ENCODE data around the gene ZNF646.

- no peak for TF ChIP-seq POLR2A (IDR thresholded peaks at IDR 0.05)
- no peak for TF ChIP-seq CTCF (IDR thresholded peaks at IDR 0.05)
- TF ChIP-seq POLR2AphosphoS5 (IDR thresholded peaks at IDR 0.05; ENCODE audit: insufficient read depth in 1 of 2, low read depth in 1 of 2): no peak
Observed at GRCh38 chr16:31085873-31086628, 11.8 kb downstream of the ZNF646 start.

Measured in vagina (tissue), 2 donors.